Endothelial cell of hepatic sinusoid (primary cell): ENCODE results near the gene MLPH.

Experiments used
- in situ Hi-C: cut with HindIII; loops from 2 replicates; pipeline ENCODE4 v1.10.0; 2017; ENCODE audit warnings: low sequenced_read_pairs

The MLPH gene

GRCh38 chr2:237486819-237487448, at the start of gene MLPH:
TSS of gene MLPH (plus strand) at chr2:237487251. CDS start at chr2:237493427, 6,176 bp downstream.
- in situ Hi-C loops, result no loop called here

- in situ Hi-C loops, result no loop called here
Observed at GRCh38 chr2:237437566-237437965, 49.5 kb upstream of the MLPH start.

GRCh38 chr2:237438080-237438940, 48.7 kb upstream of the MLPH start:
- in situ Hi-C loops, result no loop called here

- in situ Hi-C loops, result no loop called here
Observed at GRCh38 chr2:237440819-237441281, 46.2 kb upstream of the MLPH start.

- in situ Hi-C loops, result no loop called here
Observed at GRCh38 chr2:237441605-237442274, 45.3 kb upstream of the MLPH start.

GRCh38 chr2:237444071-237444470, 43.0 kb upstream of the MLPH start:
- in situ Hi-C loops, result no loop called here

GRCh38 chr2:237445611-237446337, 41.3 kb upstream of the MLPH start:
- in situ Hi-C loops, result no loop called here

- in situ Hi-C loops, result no loop called here
Observed at GRCh38 chr2:237446338-237446665, 40.7 kb upstream of the MLPH start.

- in situ Hi-C loops, result no loop called here
Observed at GRCh38 chr2:237447496-237447895, 39.6 kb upstream of the MLPH start.

GRCh38 chr2:237448171-237448570, 38.9 kb upstream of the MLPH start:
- in situ Hi-C loops, result no loop called here

GRCh38 chr2:237448626-237449025, 38.4 kb upstream of the MLPH start:
- in situ Hi-C loops, result no loop called here

- in situ Hi-C loops, result no loop called here
Observed at GRCh38 chr2:237449193-237449881, 37.7 kb upstream of the MLPH start.

- in situ Hi-C loops, result no loop called here
Observed at GRCh38 chr2:237450108-237450507, 36.9 kb upstream of the MLPH start.

- in situ Hi-C loops, result no loop called here
Observed at GRCh38 chr2:237450583-237450982, 36.5 kb upstream of the MLPH start.

GRCh38 chr2:237451643-237452469, 35.2 kb upstream of the MLPH start:
- in situ Hi-C loops, result no loop called here

- in situ Hi-C loops, result no loop called here
Observed at GRCh38 chr2:237452861-237453260, 34.2 kb upstream of the MLPH start.

- in situ Hi-C loops, result no loop called here
Observed at GRCh38 chr2:237453671-237454070, 33.4 kb upstream of the MLPH start.

- in situ Hi-C loops, result no loop called here
Observed at GRCh38 chr2:237455764-237456163, 31.3 kb upstream of the MLPH start.

GRCh38 chr2:237456200-237456843, 30.7 kb upstream of the MLPH start:
- in situ Hi-C loops, result no loop called here
